Upper lobe of right lung (tissue), 1 donor: Measurements from ENCODE around the gene HPX. TPM values are rescaled to one million over a fixed set of nuclear protein-coding genes. Genes with fewer than 3 reads are reported as not detected.

Experiments
- ATAC-seq: fragments of 200-7000 bp; cut with Tn5 transposase; one replicate; pipeline ENCODE4 v1.9.1; 2020; ENCODE audit warnings: mild to moderate bottlenecking, moderate library complexity
- DNase-seq: peaks from one replicate; pipeline ENCODE4 v3.0.0-alpha.2; 2020
- H3K27ac ChIP-seq: fragments of 200-600 bp; one replicate; pipeline ENCODE4 v1.8.0; 2022
- H3K27me3 ChIP-seq: fragments of 200-600 bp; one replicate; pipeline ENCODE4 v1.8.0; 2022; ENCODE audit warnings: mild to moderate bottlenecking
- H3K36me3 ChIP-seq: fragments of 200-600 bp; one replicate; pipeline ENCODE4 v1.8.0; 2022
- H3K4me1 ChIP-seq: fragments of 200-600 bp; one replicate; pipeline ENCODE4 v1.8.0; 2022
- H3K4me3 ChIP-seq: fragments of 200-600 bp; one replicate; pipeline ENCODE4 v1.8.0; 2022; ENCODE audit warnings: mild to moderate bottlenecking
- H3K9me3 ChIP-seq: fragments of 200-600 bp; one replicate; pipeline ENCODE4 v1.8.0; 2022
- intact Hi-C: fragments of 100-400 bp; cut with DNase I; formaldehyde crosslinking; loops from one replicate; pipeline ENCODE4 v1.11.0; 2022
- long read RNA-seq: library from polyadenylated mRNA; unstranded; transcript quantifications from one replicate; pipeline ENCODE4 v2.0.0, GENCODE V29; 2021
- total RNA-seq: library from RNA; stranded (reverse); fragmentation: NEBNext Ultra II Directional; extraction: Animal tissue kit (Norgen Biotek cat#: 25700); gene quantifications from one replicate; pipeline ENCODE4 v1.2.1, GENCODE V29; 2021
- TF ChIP-seq, protein P1 (sequence below): fragments of 200-600 bp; IDR thresholded peaks from one replicate; pipeline ENCODE4 v1.8.0; 2022; ENCODE audit warnings: antibody characterized with exemption
- donor health status: DM: no; HTN: yes; CAD: no; lungs with severe emphysema.

Gene HPX, protein sequence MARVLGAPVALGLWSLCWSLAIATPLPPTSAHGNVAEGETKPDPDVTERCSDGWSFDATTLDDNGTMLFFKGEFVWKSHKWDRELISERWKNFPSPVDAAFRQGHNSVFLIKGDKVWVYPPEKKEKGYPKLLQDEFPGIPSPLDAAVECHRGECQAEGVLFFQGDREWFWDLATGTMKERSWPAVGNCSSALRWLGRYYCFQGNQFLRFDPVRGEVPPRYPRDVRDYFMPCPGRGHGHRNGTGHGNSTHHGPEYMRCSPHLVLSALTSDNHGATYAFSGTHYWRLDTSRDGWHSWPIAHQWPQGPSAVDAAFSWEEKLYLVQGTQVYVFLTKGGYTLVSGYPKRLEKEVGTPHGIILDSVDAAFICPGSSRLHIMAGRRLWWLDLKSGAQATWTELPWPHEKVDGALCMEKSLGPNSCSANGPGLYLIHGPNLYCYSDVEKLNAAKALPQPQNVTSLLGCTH
- total RNA-seq, result 1.4 TPM
- long read RNA-seq, partial matches to known transcripts, result 0 of 1 reads
- long read RNA-seq, other reads (novel, unspliced or antisense), result 1 of 1 reads

DNA sequence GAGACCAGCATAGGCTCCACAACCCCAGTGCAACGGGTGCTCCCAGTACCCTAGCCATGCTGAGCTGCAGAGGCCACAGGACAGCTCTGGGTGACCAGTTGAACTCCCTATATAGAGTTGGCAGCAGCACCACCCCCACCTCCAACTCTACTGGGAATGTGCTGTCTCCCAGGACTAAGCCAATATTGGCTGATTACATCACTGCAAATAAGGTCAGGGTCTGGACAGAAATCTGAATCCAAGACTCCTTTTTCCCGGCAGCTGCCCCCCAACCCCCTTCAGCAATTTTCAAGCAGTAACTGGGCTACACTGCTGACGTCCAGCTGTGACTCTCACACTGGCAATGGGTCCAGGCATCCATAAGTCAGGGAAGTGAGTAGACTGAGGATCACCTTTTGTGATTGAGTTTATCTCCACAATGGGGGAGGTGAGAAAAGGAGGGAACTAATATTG lies at the start of gene HPX:
TSS of gene HPX (minus strand) at position 82 of the 453 bp plus-strand sequence. CDS start at position 58, 24 bp downstream.
- no peak within 1 kb of the TSS for H3K27ac ChIP-seq
- no peak within 1 kb of the TSS for H3K4me3 ChIP-seq
- TF ChIP-seq, protein P1, sequence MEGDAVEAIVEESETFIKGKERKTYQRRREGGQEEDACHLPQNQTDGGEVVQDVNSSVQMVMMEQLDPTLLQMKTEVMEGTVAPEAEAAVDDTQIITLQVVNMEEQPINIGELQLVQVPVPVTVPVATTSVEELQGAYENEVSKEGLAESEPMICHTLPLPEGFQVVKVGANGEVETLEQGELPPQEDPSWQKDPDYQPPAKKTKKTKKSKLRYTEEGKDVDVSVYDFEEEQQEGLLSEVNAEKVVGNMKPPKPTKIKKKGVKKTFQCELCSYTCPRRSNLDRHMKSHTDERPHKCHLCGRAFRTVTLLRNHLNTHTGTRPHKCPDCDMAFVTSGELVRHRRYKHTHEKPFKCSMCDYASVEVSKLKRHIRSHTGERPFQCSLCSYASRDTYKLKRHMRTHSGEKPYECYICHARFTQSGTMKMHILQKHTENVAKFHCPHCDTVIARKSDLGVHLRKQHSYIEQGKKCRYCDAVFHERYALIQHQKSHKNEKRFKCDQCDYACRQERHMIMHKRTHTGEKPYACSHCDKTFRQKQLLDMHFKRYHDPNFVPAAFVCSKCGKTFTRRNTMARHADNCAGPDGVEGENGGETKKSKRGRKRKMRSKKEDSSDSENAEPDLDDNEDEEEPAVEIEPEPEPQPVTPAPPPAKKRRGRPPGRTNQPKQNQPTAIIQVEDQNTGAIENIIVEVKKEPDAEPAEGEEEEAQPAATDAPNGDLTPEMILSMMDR, result no peak
- intact Hi-C loops, result loop anchor here (5.0 kb wide), 1 partner anchor 59 kb away; no protein-coding TSS in a partner anchor
- H3K4me1 ChIP-seq, result no peaks in the 10 kb centered on the region
- ATAC-seq (no peak), DNase-seq (no peak)
- H3K36me3 ChIP-seq, result no peaks in the 10 kb centered on the region
- no peaks in the 10 kb centered on the region for H3K27me3 ChIP-seq
- H3K9me3 ChIP-seq, result no peaks in the 10 kb centered on the region

DNA sequence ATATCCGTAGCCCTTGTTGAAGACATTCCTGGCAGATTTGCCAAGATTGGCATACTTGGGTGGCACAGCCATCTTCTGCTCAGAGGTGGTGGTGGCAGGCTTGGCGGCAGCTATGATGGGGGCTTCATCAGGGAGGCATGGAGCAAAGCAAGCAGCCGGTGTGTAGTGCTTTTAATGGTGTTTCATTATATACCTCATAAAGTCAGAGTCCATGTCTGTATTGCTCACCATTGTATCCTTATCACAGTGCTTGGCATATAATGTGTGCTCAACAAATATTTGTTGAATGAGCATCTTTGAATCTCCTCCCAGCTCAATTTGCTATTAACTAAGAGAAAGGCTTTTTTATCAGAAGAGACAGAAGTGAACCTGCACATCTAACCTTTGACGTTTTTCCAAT lies 48.5 kb upstream of the HPX start:
- TF ChIP-seq, protein P1, result no peak
- Histone ChIP-seq H3K27ac (no peak overlapping the region), H3K4me1 (no peaks in the 10 kb centered on the region), H3K9me3 (no peaks in the 10 kb centered on the region), H3K4me3 (no peak overlapping the region), H3K27me3 (no peaks in the 10 kb centered on the region), H3K36me3 (peaks cover 76% of the 10 kb centered on the region)
- no peak for DNase-seq
- ATAC-seq, result no peak
- intact Hi-C loops, result no loop called here

DNA sequence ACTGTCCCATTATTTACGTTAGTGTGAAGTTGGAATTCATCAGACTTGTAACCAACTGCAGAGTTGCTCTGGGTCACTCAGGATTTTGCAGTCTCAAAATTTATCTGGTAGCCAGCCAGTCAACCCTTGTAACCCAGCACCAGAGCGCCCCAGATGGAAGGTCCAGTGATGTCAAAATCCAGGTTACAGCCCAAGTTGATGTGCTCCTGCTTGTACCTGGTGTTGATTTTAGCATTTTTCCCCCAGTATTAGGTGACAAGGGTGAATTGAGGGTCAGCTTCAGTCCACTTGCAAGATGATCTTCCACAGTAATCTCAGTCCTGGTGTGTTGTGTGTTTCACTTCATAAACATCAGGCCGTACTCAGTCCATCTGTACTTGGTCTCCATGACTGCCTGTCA lies 48.0 kb upstream of the HPX start:
- intact Hi-C loops, result no loop called here
- ATAC-seq (no peak), DNase-seq (no peak)
- H3K27ac ChIP-seq, result no peak overlapping the region
- H3K36me3 ChIP-seq, result peaks cover 76% of the 10 kb centered on the region
- H3K27me3 ChIP-seq, result no peaks in the 10 kb centered on the region
- no peak overlapping the region for H3K4me3 ChIP-seq
- H3K4me1 ChIP-seq, result no peaks in the 10 kb centered on the region
- no peaks in the 10 kb centered on the region for H3K9me3 ChIP-seq
- TF ChIP-seq, protein P1, result no peak

- Histone ChIP-seq H3K27ac (no peak overlapping the region), H3K9me3 (no peaks in the 10 kb centered on the region), H3K4me3 (no peak overlapping the region), H3K4me1 (no peaks in the 10 kb centered on the region), H3K36me3 (peaks cover 76% of the 10 kb centered on the region), H3K27me3 (no peaks in the 10 kb centered on the region)
- TF ChIP-seq, protein P1, result no peak
- DNase-seq (no peak), ATAC-seq (no peak)
- intact Hi-C loops, result no loop called here
Observed at GRCh38 chr11:6488342-6488741, 47.6 kb upstream of the HPX start.

- TF ChIP-seq, protein P1, result no peak
- H3K36me3 ChIP-seq, result peaks cover 74% of the 10 kb centered on the region
- intact Hi-C loops, result no loop called here
Observed at GRCh38 chr11:6486938-6487337, 46.2 kb upstream of the HPX start.

More at GRCh38 chr11:6486938-6487337, 46.2 kb upstream of the HPX start:
- ATAC-seq (no peak), DNase-seq (no peak)
- Histone ChIP-seq H3K27ac (no peak overlapping the region), H3K4me1 (peaks cover 14% of the 10 kb centered on the region), H3K9me3 (no peaks in the 10 kb centered on the region), H3K4me3 (no peak overlapping the region), H3K27me3 (no peaks in the 10 kb centered on the region)
